Omental fat pad (tissue), 4 donors: ENCODE results near the gene QSOX1. TPM values are rescaled to one million over a fixed set of nuclear protein-coding genes. Genes with fewer than 3 reads are reported as not detected.

ENCODE experiments used
- ATAC-seq: fragments of 150-250 bp; one replicate; pipeline ENCODE4 v1.9.1; 2016; ENCODE audit warnings: mild to moderate bottlenecking, moderate library complexity; ENCODE audit not compliant: low FRiP score
- DNase-seq: peaks from one replicate; pipeline ENCODE4 v3.0.0-alpha.2; 2019; ENCODE audit warnings: low spot score
- total RNA-seq, 4 donors: library from RNA; depleted of rRNA; stranded (reverse); fragments of >200 nt; gene quantifications; one replicate each; pipeline ENCODE4 v1.1.0, GENCODE V29; 2016
- TF ChIP-seq, protein P1 (sequence below), 3 donors: fragments of 450-650 bp; IDR thresholded peaks; one replicate each; pipeline ENCODE4 v1.5.1; 2016 to 2017; ENCODE audit warnings: antibody characterized with exemption in 3 of 3, mild to moderate bottlenecking in 3 of 3, moderate library complexity in 2 of 3

The QSOX1 gene
- total RNA-seq, 4 donors from 2014 or later: 90.1 to 130 (median 98.4) TPM

DNA sequence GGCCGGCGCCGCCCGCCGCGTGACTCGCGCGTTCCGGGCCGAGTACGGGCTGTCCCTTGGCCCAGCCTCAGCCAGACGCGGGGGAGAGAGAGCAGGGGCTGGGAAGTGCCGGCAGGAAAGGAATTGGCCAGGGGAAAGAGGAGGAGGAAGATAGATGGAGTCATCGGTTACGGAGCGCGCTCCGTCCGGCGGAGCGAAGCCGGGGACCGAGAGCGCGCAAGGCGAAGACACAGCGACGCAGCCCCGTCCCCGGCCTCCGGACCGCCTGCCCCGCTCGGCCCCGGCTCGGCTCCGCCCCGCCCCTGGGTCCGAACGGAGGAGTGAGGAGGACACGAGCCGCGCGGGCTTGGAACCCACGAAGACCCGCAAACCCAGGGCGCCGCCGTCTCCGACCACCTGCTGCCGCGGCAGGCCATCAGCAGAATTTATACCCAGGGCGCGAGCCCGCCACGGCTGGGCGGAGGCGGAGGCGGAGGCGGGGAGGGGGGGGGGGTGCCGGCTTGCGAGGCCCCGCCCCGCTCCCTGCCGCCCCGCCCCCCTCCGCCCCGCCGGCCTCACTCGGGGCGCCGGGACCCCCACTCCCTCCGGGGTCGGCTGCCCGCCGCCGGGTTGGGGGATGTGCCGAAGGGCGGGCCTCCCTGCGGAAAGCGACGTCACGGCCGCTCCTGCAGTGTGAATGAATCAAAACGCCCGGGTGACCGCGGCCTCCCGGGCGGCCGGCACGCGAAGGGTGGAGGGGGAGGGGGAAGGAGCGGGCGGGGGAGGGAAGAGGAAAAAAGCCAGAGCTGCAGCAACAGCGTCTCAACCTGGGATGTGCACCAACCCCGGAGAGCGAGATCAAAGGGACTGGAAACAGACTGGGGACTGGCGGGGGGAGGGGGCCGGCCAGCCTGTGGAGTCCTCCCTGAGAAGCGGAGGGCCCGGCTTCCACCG is 75.1 kb downstream of the QSOX1 start, which contains the start of gene LHX4:
LHX4 (plus strand) TSS at position 782 of the 933 bp plus-strand sequence. CDS start 266 bp downstream, outside the sequence.
- DNase-seq: no peak
- ATAC-seq: peak; percentile 58
- TF ChIP-seq, protein P1, sequence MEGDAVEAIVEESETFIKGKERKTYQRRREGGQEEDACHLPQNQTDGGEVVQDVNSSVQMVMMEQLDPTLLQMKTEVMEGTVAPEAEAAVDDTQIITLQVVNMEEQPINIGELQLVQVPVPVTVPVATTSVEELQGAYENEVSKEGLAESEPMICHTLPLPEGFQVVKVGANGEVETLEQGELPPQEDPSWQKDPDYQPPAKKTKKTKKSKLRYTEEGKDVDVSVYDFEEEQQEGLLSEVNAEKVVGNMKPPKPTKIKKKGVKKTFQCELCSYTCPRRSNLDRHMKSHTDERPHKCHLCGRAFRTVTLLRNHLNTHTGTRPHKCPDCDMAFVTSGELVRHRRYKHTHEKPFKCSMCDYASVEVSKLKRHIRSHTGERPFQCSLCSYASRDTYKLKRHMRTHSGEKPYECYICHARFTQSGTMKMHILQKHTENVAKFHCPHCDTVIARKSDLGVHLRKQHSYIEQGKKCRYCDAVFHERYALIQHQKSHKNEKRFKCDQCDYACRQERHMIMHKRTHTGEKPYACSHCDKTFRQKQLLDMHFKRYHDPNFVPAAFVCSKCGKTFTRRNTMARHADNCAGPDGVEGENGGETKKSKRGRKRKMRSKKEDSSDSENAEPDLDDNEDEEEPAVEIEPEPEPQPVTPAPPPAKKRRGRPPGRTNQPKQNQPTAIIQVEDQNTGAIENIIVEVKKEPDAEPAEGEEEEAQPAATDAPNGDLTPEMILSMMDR (IDR thresholded peaks at IDR 0.05): no peak

DNA sequence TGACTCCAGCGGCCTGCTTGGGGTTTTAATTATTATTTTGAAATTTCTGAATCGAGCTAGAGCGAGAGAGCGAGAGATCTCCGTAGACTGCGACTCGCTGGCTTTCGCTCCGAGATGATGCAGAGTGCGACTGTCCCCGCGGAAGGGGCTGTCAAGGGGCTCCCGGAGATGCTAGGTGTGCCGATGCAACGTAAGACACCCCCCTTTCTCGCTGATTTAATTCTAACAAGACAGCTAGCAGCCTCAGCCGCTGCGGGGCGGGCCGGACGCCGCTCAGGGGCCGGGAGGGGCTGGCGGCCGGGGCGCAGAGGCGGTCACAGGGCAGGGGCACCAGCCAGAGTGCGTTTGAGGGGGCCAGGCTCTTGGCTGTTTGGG is 75.7 kb downstream of the QSOX1 start:
- DNase-seq (no peak), ATAC-seq (no peak)
- TF ChIP-seq, protein P1 (IDR thresholded peaks at IDR 0.05): no peak

DNA sequence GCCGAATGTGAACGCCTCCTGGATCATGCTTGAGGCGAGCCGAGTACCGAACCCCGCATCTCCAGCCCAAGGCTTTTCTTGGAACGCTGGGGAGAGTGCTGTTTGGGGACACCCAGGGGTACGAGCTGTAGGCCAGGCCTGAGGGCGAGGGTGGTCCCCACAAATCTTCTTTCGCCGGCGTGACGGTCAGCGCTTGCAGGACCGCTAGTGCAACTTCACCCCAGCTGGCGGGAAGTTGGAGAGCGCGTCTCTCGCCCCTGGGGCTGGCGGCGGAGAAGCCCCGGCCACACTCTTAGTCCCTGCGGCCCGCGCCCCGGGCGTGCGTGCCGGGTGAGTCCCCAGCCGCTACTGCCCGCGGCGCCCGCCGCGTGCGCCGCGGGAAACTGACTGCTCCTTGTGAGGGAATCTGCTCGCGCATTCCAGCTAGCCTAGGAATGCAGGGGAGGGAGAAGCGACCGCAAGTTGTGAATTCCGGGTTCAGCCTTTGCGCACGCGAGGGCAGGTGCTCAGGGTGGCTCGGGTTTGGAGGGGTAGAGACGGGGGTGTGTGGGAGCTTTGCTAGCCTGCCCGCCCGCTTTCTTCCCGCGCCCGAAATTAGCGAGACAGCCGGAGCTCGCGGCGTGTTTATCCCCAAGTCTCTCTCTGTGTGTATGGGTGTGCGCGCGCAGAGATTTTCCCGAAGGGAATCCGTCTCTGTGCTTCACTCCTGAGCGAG is 76.3 kb downstream of the QSOX1 start:
- TF ChIP-seq, protein P1 (IDR thresholded peaks at IDR 0.05): no peak
- no peak for DNase-seq
- no peak for ATAC-seq

DNA sequence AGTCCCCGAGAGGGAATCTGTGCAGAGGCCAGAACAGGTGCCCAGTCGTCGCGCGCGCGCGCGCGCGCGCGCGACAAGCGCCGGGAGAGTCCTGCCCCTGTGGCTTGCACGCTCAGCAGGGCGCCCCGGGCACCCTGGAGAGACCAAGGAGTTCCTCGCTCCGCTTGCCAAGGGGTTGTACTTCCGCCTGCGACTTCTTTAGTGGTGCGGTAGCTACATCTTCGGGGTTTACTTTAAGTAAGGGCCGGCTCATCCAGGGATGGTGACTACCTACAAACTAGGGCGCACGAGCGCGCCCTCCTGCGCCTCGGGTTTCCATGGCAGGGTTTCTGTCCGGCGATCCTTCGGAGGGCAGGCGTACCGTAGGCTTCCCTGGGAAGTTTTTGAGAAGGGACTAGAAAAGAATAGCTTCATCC is 76.8 kb downstream of the QSOX1 start:
- TF ChIP-seq, protein P1 (IDR thresholded peaks at IDR 0.05): no peak
- DNase-seq: no peak
- ATAC-seq: no peak

DNA sequence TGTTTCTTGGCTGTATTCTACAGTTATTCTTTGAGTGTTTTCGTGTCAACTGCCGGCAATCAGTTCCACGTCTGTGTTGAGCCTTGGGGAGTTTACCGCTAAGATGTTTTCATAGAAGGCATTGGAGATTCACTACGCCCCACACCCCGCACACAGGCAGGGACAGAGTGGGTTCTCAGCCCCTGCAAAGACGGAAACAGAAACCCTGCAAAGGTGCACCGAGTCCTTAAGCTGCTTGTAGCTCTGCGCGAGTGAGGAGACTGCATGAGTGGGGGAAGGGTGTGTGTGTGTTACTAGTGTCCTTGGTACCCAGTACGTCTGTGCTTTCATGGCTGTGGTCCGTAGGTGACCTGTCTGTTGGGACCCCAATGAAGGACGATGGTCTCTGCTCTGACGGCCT is 77.3 kb downstream of the QSOX1 start:
- TF ChIP-seq, protein P1 (IDR thresholded peaks at IDR 0.05): no peak
- DNase-seq (no peak), ATAC-seq (no peak)

DNA sequence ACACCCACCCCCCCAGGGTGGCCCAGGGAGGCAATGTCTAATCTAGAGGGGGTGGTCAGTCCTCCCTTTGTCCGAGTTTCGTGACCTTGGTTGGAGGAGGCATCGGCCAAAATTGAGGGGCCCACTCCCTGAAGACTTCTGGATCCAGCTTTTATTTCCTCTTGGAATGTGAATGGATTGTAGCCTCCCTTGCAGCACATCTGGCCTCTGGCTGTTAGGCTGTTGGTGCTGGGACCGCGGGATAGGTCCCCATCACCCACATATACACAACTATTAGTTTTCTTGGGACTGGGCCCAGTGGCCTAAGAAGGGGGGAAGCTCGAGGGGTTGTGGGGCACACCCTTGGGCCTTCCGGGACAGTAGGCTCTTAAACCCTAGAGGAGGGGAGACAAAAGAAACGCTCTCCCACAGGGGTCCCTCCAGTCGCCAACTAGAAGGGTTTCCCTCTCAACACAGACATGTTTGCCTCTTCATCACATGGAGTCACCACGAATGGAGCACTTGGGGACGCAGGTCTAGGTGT is 77.9 kb downstream of the QSOX1 start:
- no peak for ATAC-seq
- no peak for DNase-seq
- TF ChIP-seq, protein P1 (IDR thresholded peaks at IDR 0.05): no peak
